Neural progenitor cell (in vitro differentiated cells): ENCODE results near the gene RBMS1.

Source experiments
- CTCF ChIP-seq: fragments of 200-600 bp; sonication (generic); IDR thresholded peaks from 2 replicates; pipeline ENCODE4 v1.5.1; 2017; ENCODE audit warnings: antibody characterized with exemption, mild to moderate bottlenecking
- EZH2 ChIP-seq: fragments of 200-600 bp; sonication (generic); IDR thresholded peaks from 2 replicates; pipeline ENCODE4 v1.6.1; 2017; ENCODE audit warnings: antibody characterized with exemption, mild to moderate bottlenecking, moderate library complexity

- TF ChIP-seq CTCF (no peak), EZH2 (no peak)
Observed at GRCh38 chr2:160321006-160321405, 172.6 kb downstream of the RBMS1 start.
